H1 (cell line): ENCODE results near the gene MACROD2. TPM values are rescaled to one million over a fixed set of nuclear protein-coding genes. Genes with fewer than 3 reads are reported as not detected.

Experiments used
- CTCF ChIA-PET: fragments of 300-600 bp; sonication (Branson Sonifier 250); formaldehyde crosslinking; loops from one replicate; lab custom pipeline; 2021; ENCODE audit not compliant: partially characterized antibody; lab: Charles Lee
- POLR2A ChIA-PET: fragments of 300-600 bp; sonication (Branson Sonifier 250); formaldehyde crosslinking; loops from one replicate; lab custom pipeline; 2021; ENCODE audit warnings: inconsistent platforms; ENCODE audit not compliant: partially characterized antibody; lab: Charles Lee
- DNase-seq, 2 experiments: peaks; one replicate each; pipeline versions ENCODE4 v3.0.0 to v3.0.0-alpha.2; 2010 to 2022; ENCODE audit warnings: low spot score in 2 of 2, low read depth in 1 of 2, mixed read lengths in 1 of 2
- FAIRE-seq: peaks from 2 replicates; lab custom pipeline; 2011; peaks lifted over from hg19 to GRCh38; lab: Jason Lieb, UNC
- H2AFZ ChIP-seq: 2 replicates; pipeline ENCODE4 v1.8.1; 2012; ENCODE audit warnings: low read length, inconsistent platforms
- H2AK5ac ChIP-seq: 2 replicates; pipeline ENCODE4 v1.6.1; 2013; ENCODE audit warnings: low read depth, low read length
- H2BK120ac ChIP-seq: replicated peaks from 2 replicates; pipeline ENCODE3; 2013; ENCODE audit warnings: low read depth, low read length, inconsistent platforms
- H2BK12ac ChIP-seq: 2 replicates; pipeline ENCODE4 v1.6.1; 2013; ENCODE audit warnings: low read depth, low read length
- H2BK15ac ChIP-seq: 2 replicates; pipeline ENCODE4 v1.6.1; 2013; ENCODE audit warnings: low read length
- H2BK20ac ChIP-seq: 2 replicates; pipeline ENCODE4 v1.6.1; 2013; ENCODE audit warnings: low read length
- H2BK5ac ChIP-seq: 2 replicates; pipeline ENCODE4 v1.6.1; 2013; ENCODE audit warnings: low read depth, low read length
- H3K14ac ChIP-seq: 2 replicates; pipeline ENCODE4 v1.6.1; 2013; ENCODE audit warnings: inconsistent platforms; ENCODE audit not compliant: insufficient read length
- H3K18ac ChIP-seq: 2 replicates; pipeline ENCODE4 v1.6.1; 2013; ENCODE audit warnings: low read length; ENCODE audit errors: extremely low read depth
- H3K23ac ChIP-seq: 2 replicates; pipeline ENCODE4 v1.6.1; 2013; ENCODE audit warnings: inconsistent platforms; ENCODE audit not compliant: insufficient read length
- H3K23me2 ChIP-seq: 2 replicates; pipeline ENCODE4 v1.6.1; 2013; ENCODE audit warnings: low read depth, low read length
- H3K27ac ChIP-seq: 2 replicates; pipeline ENCODE4 v1.6.1; 2011; ENCODE audit warnings: low read depth, low read length, inconsistent platforms
- H3K27me3 ChIP-seq, 4 experiments: replicated peaks in 1 of 4; 1 replicate in 1 of 4; 2 replicates in 3 of 4; pipeline versions ENCODE4 v1.6.1 to v1.8.1; 2011 to 2013; ENCODE audit warnings: low read length in 3 of 4, mild to moderate bottlenecking in 3 of 4, inconsistent platforms in 2 of 4, mixed read lengths in 2 of 4, moderate library complexity in 1 of 4; ENCODE audit not compliant: control insufficient read depth in 3 of 4, insufficient read depth in 3 of 4; ENCODE audit errors: extremely low read depth in 1 of 4
- H3K36me3 ChIP-seq, 4 experiments: 2 replicates each; pipeline versions ENCODE4 v1.6.1 to v1.8.1; 2011 to 2013; ENCODE audit warnings: mild to moderate bottlenecking in 4 of 4, low read length in 3 of 4, moderate library complexity in 2 of 4, control low read depth in 1 of 4, inconsistent platforms in 1 of 4; ENCODE audit not compliant: insufficient read depth in 4 of 4, control insufficient read depth in 2 of 4
- H3K4ac ChIP-seq: replicated peaks from 2 replicates; pipeline ENCODE3; 2013; ENCODE audit warnings: low read length, low read depth, mixed read lengths, inconsistent platforms; ENCODE audit not compliant: insufficient read length
- H3K4me1 ChIP-seq, 4 experiments: replicated peaks in 1 of 4; 1 replicate in 1 of 4; 2 replicates in 3 of 4; pipeline versions ENCODE4 v1.6.1 to v1.8.1; 2011 to 2013; ENCODE audit warnings: low read length in 3 of 4, inconsistent platforms in 2 of 4, mixed read lengths in 1 of 4; ENCODE audit not compliant: insufficient read depth in 4 of 4, control insufficient read depth in 3 of 4
- H3K4me2 ChIP-seq, 2 experiments: 2 replicates each; pipeline versions ENCODE4 v1.6.1 to v1.8.1; 2011 to 2013; ENCODE audit warnings: low read depth in 2 of 2, low read length in 2 of 2, control low read depth in 1 of 2, inconsistent platforms in 1 of 2, mild to moderate bottlenecking in 1 of 2; ENCODE audit not compliant: insufficient read depth in 1 of 2
- H3K4me3 ChIP-seq, 4 experiments: fragments of 200-600, 300-600 bp in 1 of 4; sonication (generic), shearing (Covaris generic), sonication (Bioruptor Twin) in 1 of 4; 2 replicates each; pipeline versions ENCODE4 v1.5.1 to v1.8.1; 2011 to 2016; ENCODE audit warnings: low read length in 4 of 4, low read depth in 3 of 4, control low read depth in 2 of 4, inconsistent platforms in 2 of 4, mild to moderate bottlenecking in 2 of 4, mixed read lengths in 1 of 4, moderate library complexity in 1 of 4; ENCODE audit not compliant: insufficient read depth in 2 of 4; ENCODE audit errors: extremely low read depth in 1 of 4
- H3K56ac ChIP-seq: replicated peaks from 2 replicates; pipeline ENCODE3; 2013; ENCODE audit warnings: low read depth, mild to moderate bottlenecking, mixed read lengths, low read length, inconsistent platforms; ENCODE audit not compliant: insufficient read length
- H3K79me1 ChIP-seq: 2 replicates; pipeline ENCODE4 v1.6.1; 2013; ENCODE audit warnings: low read depth, low read length, control low read depth
- H3K79me2 ChIP-seq, 2 experiments: 2 replicates each; pipeline versions ENCODE4 v1.6.1 to v1.8.1; 2012 to 2013; ENCODE audit warnings: low read length in 2 of 2, mild to moderate bottlenecking in 2 of 2, inconsistent platforms in 1 of 2; ENCODE audit not compliant: insufficient read depth in 2 of 2, control insufficient read depth in 1 of 2
- H3K9ac ChIP-seq, 4 experiments: replicated peaks in 1 of 4; 1 replicate in 1 of 4; 2 replicates in 3 of 4; pipeline versions ENCODE4 v1.6.1 to v1.8.1; 2011 to 2013; ENCODE audit warnings: low read depth in 3 of 4, low read length in 3 of 4, control low read depth in 2 of 4, mild to moderate bottlenecking in 2 of 4, moderate library complexity in 2 of 4, inconsistent platforms in 1 of 4; ENCODE audit errors: extremely low read depth in 1 of 4
- H3K9me3 ChIP-seq, 2 experiments: 2 replicates each; pipeline versions ENCODE4 v1.6.1 to v1.8.1; 2012 to 2013; ENCODE audit warnings: mild to moderate bottlenecking in 2 of 2, moderate library complexity in 2 of 2, control low read depth in 1 of 2, inconsistent platforms in 1 of 2, low read depth in 1 of 2, low read length in 1 of 2, mixed read lengths in 1 of 2; ENCODE audit not compliant: insufficient read depth in 2 of 2
- H4K20me1 ChIP-seq, 2 experiments: replicated peaks in 1 of 2; 2 replicates each; pipeline versions ENCODE3 to v1.8.1; 2011 to 2013; ENCODE audit warnings: inconsistent platforms in 2 of 2, low read length in 2 of 2, mild to moderate bottlenecking in 1 of 2; ENCODE audit not compliant: insufficient read depth in 2 of 2, control insufficient read depth in 1 of 2
- H4K5ac ChIP-seq: 2 replicates; pipeline ENCODE4 v1.6.1; 2013; ENCODE audit warnings: low read length, low read depth, mixed read lengths, inconsistent platforms; ENCODE audit not compliant: insufficient read length
- H4K8ac ChIP-seq: 2 replicates; pipeline ENCODE4 v1.8.0; 2013; ENCODE audit warnings: mild to moderate bottlenecking, moderate library complexity, low read length, inconsistent platforms; ENCODE audit not compliant: insufficient read depth; ENCODE audit errors: extremely low read depth
- H4K91ac ChIP-seq: replicated peaks from 2 replicates; pipeline ENCODE3; 2013; ENCODE audit warnings: low read length, mixed read lengths, inconsistent platforms; ENCODE audit not compliant: insufficient read length
- CHD1 ChIP-seq: IDR thresholded peaks from 2 replicates; pipeline ENCODE4 v1.6.1; 2012; ENCODE audit warnings: low read depth, low read length, improper control_type of control experiment
- EZH2 ChIP-seq: fragments of 200-600 bp; sonication (generic); IDR thresholded peaks from 2 replicates; pipeline ENCODE4 v1.7.1; 2012; ENCODE audit warnings: low read depth, mild to moderate bottlenecking, moderate library complexity, low read length, inconsistent platforms; ENCODE audit not compliant: severe bottlenecking
- POU5F1 ChIP-seq: IDR thresholded peaks from 2 replicates; pipeline ENCODE4 v1.6.1; 2011; ENCODE audit warnings: low read depth, mild to moderate bottlenecking, low read length, moderate library complexity
- RFX5 ChIP-seq: IDR thresholded peaks from 2 replicates; pipeline ENCODE4 v1.6.1; 2011; ENCODE audit warnings: low read depth, low read length, improper control_type of control experiment, borderline replicate concordance
- RXRA ChIP-seq: IDR thresholded peaks from 2 replicates; pipeline ENCODE4 v1.6.1; 2011; ENCODE audit warnings: low read depth, mild to moderate bottlenecking, low read length, moderate library complexity; ENCODE audit not compliant: insufficient read depth
- SIN3A ChIP-seq, 2 experiments: IDR thresholded peaks in 1 of 2; conservative IDR thresholded peaks in 1 of 2; 2 replicates each; pipeline ENCODE4 v1.6.1; 2011 to 2012; ENCODE audit warnings: low read length in 2 of 2, improper control_type of control experiment in 1 of 2, low read depth in 1 of 2, mild to moderate bottlenecking in 1 of 2
- WGBS, 2 experiments: shearing (Covaris generic) in 1 of 2; methylation state at CpG; one replicate each; pipeline versions ENCODE4 v1.1.6 to v1.1.7; 2013 to 2015; ENCODE audit warnings: low lambda C conversion rate in 2 of 2, mixed read lengths in 2 of 2, inconsistent platforms in 1 of 2, low coverage in 1 of 2, missing lambda C conversion rate in 1 of 2; ENCODE audit not compliant: insufficient replicate concordance in 2 of 2, insufficient coverage in 1 of 2, insufficient read length in 1 of 2; ENCODE audit errors: extremely low coverage in 1 of 2, missing lambda C conversion rate in 1 of 2; 5-methylcytosine and 5-hydroxymethylcytosine counted together
- polyA plus RNA-seq, 7 experiments: library from polyadenylated mRNA; depleted of rRNA in 3 of 7; stranded (reverse) in 5 of 7; unstranded in 2 of 7; fragments of >200 nt in 5 of 7; fragments of 200-250 nt in 2 of 7; gene quantifications; 1 replicate in 5 of 7; 2 replicates in 1 of 7; 4 replicates in 1 of 7; pipeline versions ENCODE4 v1.2.1 to v1.2.3, GENCODE V29; 2011 to 2013; ENCODE audit warnings: missing spikeins in 2 of 7, mixed read lengths in 2 of 7
- total RNA-seq: library from RNA; stranded (reverse); fragmentation: NEBNext Ultra II Directional; extraction: Animal tissue kit (Norgen Biotek cat#: 25700); gene quantifications from 2 replicates; pipeline ENCODE4 v1.2.1, GENCODE V29; 2021

Gene MACROD2
- total and polyA plus RNA-seq, 2 of the 8 experiments (the other 6 are each of a cell fraction or from before 2014, with no cell fraction given), result 0.70 to 3.9 TPM

DNA sequence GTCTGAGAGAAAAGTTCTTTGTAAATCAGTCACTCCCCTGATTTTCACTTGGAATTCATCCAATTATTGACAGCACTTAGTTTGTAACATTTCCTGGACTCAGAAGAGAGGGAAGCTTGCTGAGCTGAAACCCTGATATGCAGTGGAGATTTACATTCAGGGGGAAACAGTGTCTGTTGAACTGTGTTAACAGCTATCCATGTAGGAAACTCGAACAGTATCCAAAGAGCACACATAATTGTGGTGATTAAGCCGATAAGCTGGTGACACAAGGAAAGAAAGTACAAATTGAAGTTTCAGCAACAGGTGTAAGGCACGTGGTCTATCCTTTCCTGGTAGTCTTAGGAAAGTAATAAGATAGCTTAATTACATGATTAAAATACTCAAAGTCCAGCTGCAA, 420.2 kb downstream of the MACROD2 start:
- Histone ChIP-seq H3K23me2 (no peaks in the 10 kb centered on the region), H3K36me3 (no peaks in the 10 kb centered on the region), H3K27me3 (no peaks in the 10 kb centered on the region), H3K56ac (no peak overlapping the region), H4K8ac (no peak overlapping the region), H3K27ac (no peak overlapping the region), H3K9ac (no peak overlapping the region), H3K4ac (no peak overlapping the region), H2AK5ac (no peak overlapping the region), H2BK5ac (no peak overlapping the region), H3K23ac (no peak overlapping the region), H2BK12ac (no peak overlapping the region), H3K9me3 (no peaks in the 10 kb centered on the region), H3K4me2 (no peak overlapping the region), H3K4me3 (no peak overlapping the region)
- 90% methylated on average over 3 of the region's 3 CpGs; no CpG with 5 or more reads in 1 of the 2 experiments for WGBS, 2 experiments
- POLR2A ChIA-PET, result no interaction called here
- DNase-seq (no peak), FAIRE-seq (no peak)
- TF ChIP-seq RFX5 (no peak), SIN3A (conservative IDR thresholded peaks at IDR 0.05 in 1 of 2, IDR thresholded peaks at IDR 0.05 in 1 of 2; ENCODE audit: low read depth in 1 of 2, low read length in 2 of 2) (no peak), POU5F1 (no peak), EZH2 (no peak), CHD1 (no peak), RXRA (no peak)
- TF ChIP-seq, all 59 proteins: peak for 0
- no peak overlapping the region for H2AFZ ChIP-seq
- H3K79me1 ChIP-seq, result no peaks in the 10 kb centered on the region
- H4K5ac ChIP-seq, result no peak overlapping the region
- no peak overlapping the region for H4K91ac ChIP-seq
- no peak overlapping the region for H3K18ac ChIP-seq
- H2BK20ac ChIP-seq, result no peak overlapping the region
- no peak overlapping the region for H3K14ac ChIP-seq
- no peaks in the 10 kb centered on the region for H4K20me1 ChIP-seq
- H3K4me1 ChIP-seq, result peaks cover 0 to 8% (median 3%) of the 10 kb centered on the region in 4 experiments; a peak in 3 of 7 replicates
- H2BK120ac ChIP-seq, result no peak overlapping the region
- CTCF ChIA-PET, result interaction anchor here (0.6 to 1.6 kb wide), 2 partner anchors 8 to 382 kb away, joined by 3 read pairs; no protein-coding TSS in a partner anchor
- no peaks in the 10 kb centered on the region for H3K79me2 ChIP-seq
- no peak overlapping the region for H2BK15ac ChIP-seq
